OCI-M2 (cell line): ENCODE data around the gene CBR4.
"Not testable (repeated sequence)": the region's sequence is repeated elsewhere in the genome, so short reads cannot be mapped to it uniquely, and the experiment has no call there.

Experiments
- DNase-seq: peaks from one replicate; lab custom pipeline; 2025; ENCODE audit not compliant: unreplicated experiment; lab: John Stamatoyannopoulos, UW

The CBR4 gene

GRCh38 chr4:168995537-168996295 is 14.3 kb downstream of the CBR4 start:
- DNase-seq = no peak

GRCh38 chr4:168994958-168995357 is 15.1 kb downstream of the CBR4 start:
- DNase-seq = no peak

- DNase-seq = no peak
Observed at GRCh38 chr4:168993714-168994510, 16.1 kb downstream of the CBR4 start.

GRCh38 chr4:168992952-168993482 is 17.0 kb downstream of the CBR4 start:
- not testable (repeated sequence) for DNase-seq

- no peak for DNase-seq
Observed at GRCh38 chr4:168981942-168982341, 28.1 kb downstream of the CBR4 start.

GRCh38 chr4:168981460-168981859 is 28.6 kb downstream of the CBR4 start:
- no peak for DNase-seq

DNA sequence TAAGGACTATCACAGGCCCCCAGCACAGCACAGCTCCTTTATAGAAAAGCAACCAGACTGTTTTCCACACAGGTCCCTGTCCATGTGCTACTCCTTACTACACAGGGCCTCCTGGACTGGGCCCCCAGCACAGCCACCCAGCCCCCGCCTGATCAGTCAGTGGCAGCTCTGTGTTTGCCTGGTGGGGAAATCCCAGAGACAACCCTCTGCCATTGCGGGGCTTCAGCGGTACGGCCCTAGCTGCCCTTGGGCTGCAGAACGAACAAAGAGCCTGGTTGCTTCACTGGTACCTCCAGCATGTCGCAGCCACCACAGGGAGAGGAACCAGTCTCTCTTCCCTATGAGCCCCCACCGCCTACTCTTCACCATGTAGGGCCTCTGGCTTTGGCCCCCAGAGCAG is 30.7 kb downstream of the CBR4 start:
- DNase-seq = no peak

DNA sequence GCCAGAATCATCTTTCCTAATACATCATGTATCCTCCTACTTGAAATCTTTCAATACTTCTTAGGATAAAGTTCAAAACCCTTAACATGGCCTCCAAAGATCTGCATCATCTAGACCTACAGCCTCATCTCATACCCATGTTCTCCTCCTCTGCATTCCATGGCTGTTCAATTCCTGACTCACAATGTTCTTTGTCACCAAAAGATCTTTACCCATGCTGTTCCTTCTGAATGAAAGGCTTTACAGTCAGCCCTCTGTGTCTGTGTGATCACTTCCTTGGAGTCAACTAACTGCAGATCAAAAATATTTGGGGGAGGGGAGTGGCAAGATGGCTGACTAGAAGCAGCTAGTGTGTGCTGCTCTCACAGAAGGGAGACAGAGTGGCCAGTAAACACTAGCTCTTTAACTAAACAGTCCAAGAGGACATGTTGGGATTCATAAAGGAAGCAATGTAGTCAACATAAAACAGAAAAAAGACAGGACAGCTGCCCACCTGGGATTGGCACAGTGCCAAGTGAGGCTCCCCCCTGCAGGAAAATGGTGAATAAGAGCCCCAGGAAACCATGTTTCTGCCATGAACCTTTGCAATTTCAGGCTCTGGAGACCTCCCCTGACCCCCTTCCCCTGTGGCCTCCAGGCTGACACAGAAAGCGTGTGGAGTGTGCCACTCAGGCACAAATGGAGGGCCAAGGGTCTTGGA is 31.9 kb downstream of the CBR4 start:
- DNase-seq = no peak

GRCh38 chr4:168972596-168972995 is 37.5 kb downstream of the CBR4 start:
- no peak for DNase-seq

- no peak for DNase-seq
Observed at GRCh38 chr4:168960716-168961115, 49.3 kb downstream of the CBR4 start.

GRCh38 chr4:168955674-168956073 is 54.4 kb downstream of the CBR4 start:
- no peak for DNase-seq

DNA sequence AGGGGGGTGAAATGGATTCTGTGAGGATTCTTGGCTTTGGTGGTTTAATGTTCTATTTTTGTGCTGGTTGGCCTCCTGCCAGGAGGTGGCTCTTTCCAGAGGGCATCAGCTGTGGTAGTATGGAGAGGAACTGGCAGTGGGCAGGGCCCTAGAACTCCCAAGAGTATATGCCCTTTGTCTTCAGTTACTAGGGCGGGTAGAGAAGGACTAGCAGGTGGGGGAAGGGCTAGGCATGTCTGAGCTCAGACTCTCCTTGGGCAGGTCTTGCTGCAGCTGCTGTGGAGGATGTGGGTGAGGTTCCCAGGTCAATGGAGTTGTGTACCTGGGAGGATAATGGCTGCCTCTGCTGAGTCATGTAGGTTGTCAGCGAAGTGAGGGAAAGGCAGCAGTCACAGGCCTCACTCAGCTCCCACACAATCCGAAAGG is 57.2 kb downstream of the CBR4 start:
- not testable (repeated sequence) for DNase-seq

DNA sequence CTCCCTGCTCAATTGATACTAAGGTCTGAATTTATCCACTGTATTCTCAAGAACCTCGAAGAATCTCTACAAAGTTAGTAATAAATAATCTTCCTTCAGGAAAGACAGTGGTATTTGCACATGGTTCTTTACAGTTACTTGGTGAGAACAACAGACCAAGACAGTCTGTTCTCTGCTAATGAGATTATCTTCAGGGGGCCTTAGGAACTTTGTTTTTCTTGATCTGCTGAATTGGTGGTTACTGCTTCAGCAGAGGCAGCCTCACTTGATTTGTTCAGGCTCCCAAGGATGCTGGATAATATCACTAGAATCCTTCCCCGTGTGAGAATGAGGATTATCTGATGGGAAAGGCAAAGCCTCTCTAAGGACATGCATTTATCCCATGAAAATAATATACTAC is 64.8 kb downstream of the CBR4 start:
- DNase-seq = no peak

- no peak for DNase-seq
Observed at GRCh38 chr4:168942985-168943384, 67.1 kb downstream of the CBR4 start.
